ENCODE data around the gene TIMELESS. TPM values are rescaled to one million over a fixed set of nuclear protein-coding genes. Genes with fewer than 3 reads are reported as not detected.

The TIMELESS gene
- total and polyA plus RNA-seq, 2 experiments from 2014 or later = 28.7 to 54.8 TPM

- TF ChIP-seq ZNF462 (CRISPR knock-in tag; IDR thresholded peaks at IDR 0.05) (no peak), EZH2phosphoT487 (IDR thresholded peaks at IDR 0.05; ENCODE audit: unreplicated experiment) (no peak), ZNF114 (CRISPR knock-in tag; IDR thresholded peaks at IDR 0.05) (no peak), JUNB (IDR thresholded peaks at IDR 0.05; ENCODE audit: unreplicated experiment) (no peak), POLR2AphosphoS5 (IDR thresholded peaks at IDR 0.05; ENCODE audit: low read depth) (no peak), REST (IDR thresholded peaks at IDR 0.05; ENCODE audit: unreplicated experiment) (no peak), ZNF331 (CRISPR knock-in tag; IDR thresholded peaks at IDR 0.05; ENCODE audit: low read depth) (no peak), STAT1 (IDR thresholded peaks at IDR 0.05; ENCODE audit: unreplicated experiment) (no peak), NANOG (IDR thresholded peaks at IDR 0.05; ENCODE audit: borderline replicate concordance) (no peak), CREB1 (CRISPR knock-in tag; IDR thresholded peaks at IDR 0.05; ENCODE audit: low read depth) (no peak), CTCF (conservative IDR thresholded peaks at IDR 0.05; ENCODE audit: low read depth in 2 of 2) (no peak)
These were observed 73.4 kb downstream of the TIMELESS start (continued) for GRCh38 chr12:56375598-56376434.

Measured in GM23338 (cell line).